Epithelial cell of proximal tubule (primary cell): Measurements from ENCODE around the gene SORCS3. TPM values are rescaled to one million over a fixed set of nuclear protein-coding genes. Genes with fewer than 3 reads are reported as not detected.

Experiments
- DNase-seq: peaks from one replicate; pipeline ENCODE4 v3.0.0-alpha.2; 2011; ENCODE audit warnings: low read depth
- H3K4me3 ChIP-seq: 2 replicates; pipeline ENCODE4 v1.5.1; 2011; ENCODE audit warnings: low read depth, mild to moderate bottlenecking, low read length
- total RNA-seq: library from RNA; depleted of rRNA; stranded (reverse); fragments of >200 nt; gene quantifications from 2 replicates; pipeline ENCODE4 v1.2.3, GENCODE V29; 2015
- TF ChIP-seq, protein P1 (sequence below): conservative IDR thresholded peaks from 2 replicates; pipeline ENCODE4 v1.5.1; 2012; ENCODE audit warnings: low read depth, mild to moderate bottlenecking, low read length

The SORCS3 gene
- total RNA-seq, 1 donor from 2014 or later, result 0.06 TPM

DNA sequence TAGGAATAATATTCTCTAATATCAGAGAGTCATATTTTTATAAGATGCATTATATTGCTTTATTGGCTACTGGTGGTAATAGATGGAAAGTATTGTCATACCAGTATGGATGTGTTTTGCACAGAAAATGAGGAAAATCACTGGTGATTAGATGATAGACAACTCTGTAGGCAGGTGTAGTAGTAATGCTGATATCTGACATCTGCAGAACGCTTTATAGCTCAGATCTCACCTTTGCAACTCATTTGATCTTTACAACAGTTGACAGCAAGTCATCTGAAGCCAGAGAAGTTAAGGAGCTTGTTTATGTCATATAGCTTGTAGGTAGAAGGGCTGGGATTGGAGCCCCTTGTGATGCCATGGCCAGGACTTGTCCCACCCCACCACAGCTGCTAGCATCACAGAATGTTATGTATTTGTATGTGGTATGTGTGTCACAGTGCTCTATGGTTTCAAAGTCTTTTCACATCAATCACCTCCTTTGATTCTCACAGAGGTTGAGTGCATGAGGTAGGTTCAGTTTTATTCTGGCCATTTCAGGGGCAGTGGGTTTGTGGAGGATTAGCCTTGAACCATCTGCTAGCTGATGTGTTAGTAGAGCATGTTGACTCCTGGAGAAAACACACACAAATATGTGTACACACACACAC, 140.0 kb downstream of the SORCS3 start:
- TF ChIP-seq, protein P1, sequence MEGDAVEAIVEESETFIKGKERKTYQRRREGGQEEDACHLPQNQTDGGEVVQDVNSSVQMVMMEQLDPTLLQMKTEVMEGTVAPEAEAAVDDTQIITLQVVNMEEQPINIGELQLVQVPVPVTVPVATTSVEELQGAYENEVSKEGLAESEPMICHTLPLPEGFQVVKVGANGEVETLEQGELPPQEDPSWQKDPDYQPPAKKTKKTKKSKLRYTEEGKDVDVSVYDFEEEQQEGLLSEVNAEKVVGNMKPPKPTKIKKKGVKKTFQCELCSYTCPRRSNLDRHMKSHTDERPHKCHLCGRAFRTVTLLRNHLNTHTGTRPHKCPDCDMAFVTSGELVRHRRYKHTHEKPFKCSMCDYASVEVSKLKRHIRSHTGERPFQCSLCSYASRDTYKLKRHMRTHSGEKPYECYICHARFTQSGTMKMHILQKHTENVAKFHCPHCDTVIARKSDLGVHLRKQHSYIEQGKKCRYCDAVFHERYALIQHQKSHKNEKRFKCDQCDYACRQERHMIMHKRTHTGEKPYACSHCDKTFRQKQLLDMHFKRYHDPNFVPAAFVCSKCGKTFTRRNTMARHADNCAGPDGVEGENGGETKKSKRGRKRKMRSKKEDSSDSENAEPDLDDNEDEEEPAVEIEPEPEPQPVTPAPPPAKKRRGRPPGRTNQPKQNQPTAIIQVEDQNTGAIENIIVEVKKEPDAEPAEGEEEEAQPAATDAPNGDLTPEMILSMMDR, result no peak
- no peak overlapping the region for H3K4me3 ChIP-seq
- DNase-seq, result no peak

DNA sequence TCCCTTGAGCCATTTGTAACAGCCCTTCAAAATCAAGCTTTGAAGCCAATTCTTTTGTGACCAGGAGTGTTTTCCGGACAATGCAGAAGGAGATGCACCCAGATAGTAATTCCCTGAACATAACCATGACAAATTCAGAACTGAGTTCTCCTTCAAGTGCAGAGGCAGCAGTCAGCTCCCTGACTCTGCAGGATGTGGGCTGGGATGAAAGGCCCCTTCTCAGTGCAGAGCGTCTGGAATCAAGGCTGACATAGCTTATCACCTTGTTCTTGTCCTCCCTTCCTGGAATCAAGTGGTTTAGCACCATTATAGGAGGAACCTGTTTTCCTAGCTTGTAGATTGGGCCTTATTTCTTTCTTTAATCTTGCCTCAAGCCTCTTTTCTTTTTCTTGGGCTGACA, 143.4 kb downstream of the SORCS3 start:
- DNase-seq, result no peak
- H3K4me3 ChIP-seq, result no peak overlapping the region
- TF ChIP-seq, protein P1, result no peak

GRCh38 chr10:104791471-104791870, 150.4 kb downstream of the SORCS3 start:
- TF ChIP-seq, protein P1, result no peak
- no peak overlapping the region for H3K4me3 ChIP-seq
- DNase-seq, result no peak

GRCh38 chr10:104795411-104795810, 154.3 kb downstream of the SORCS3 start:
- H3K4me3 ChIP-seq, result no peak overlapping the region
- TF ChIP-seq, protein P1, result no peak

GRCh38 chr10:104796823-104797222, 155.7 kb downstream of the SORCS3 start:
- H3K4me3 ChIP-seq, result no peak overlapping the region
- no peak for DNase-seq
- TF ChIP-seq, protein P1, result no peak

More at GRCh38 chr10:104795411-104795810, 154.3 kb downstream of the SORCS3 start:
- no peak for DNase-seq

DNA sequence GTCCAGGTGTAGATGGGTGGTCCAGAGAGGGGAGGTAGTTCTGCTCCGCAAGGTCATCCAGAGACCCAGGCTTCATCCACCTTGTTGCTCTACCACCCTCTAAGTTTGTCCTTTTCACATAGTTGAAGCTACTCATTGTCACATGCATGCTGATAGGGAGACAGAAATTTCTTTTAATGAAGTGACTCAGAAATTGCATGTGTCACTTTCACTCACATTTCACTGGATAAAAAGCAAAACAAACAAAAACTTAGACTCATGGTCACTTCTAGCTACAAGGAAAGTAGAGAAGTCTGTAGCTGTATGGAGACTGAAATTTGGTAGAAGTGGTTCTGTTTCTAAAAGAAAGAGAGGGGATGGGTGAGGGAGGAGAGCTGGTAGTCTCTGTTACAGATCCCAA, 161.9 kb downstream of the SORCS3 start:
- no peak overlapping the region for H3K4me3 ChIP-seq
- DNase-seq, result no peak
- TF ChIP-seq, protein P1, result no peak

DNA sequence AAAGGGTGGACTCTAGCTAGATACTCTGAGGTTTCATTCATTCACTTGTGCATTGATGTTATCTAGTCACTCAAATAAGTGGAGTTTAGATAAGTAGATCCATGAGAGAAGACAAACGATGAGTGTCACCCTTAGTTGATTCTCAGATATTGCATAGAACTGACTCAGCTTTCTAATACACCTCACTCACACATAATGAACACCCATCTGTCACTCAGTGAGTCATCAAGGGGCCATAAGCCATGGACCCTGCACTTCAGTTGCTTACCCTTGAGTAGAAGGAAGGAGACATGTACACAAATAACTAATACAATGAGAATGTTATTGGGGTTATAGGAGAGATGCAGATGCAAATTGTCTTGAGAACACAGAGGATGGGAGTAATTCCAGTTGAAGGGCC, 163.8 kb downstream of the SORCS3 start:
- H3K4me3 ChIP-seq, result no peak overlapping the region
- DNase-seq, result no peak
- TF ChIP-seq, protein P1, result no peak
